Lung (tissue), 12 donors: ENCODE results near the gene KIAA1217. TPM values are rescaled to one million over a fixed set of nuclear protein-coding genes. Genes with fewer than 3 reads are reported as not detected.

Experiments
- ATAC-seq: fragments of 200-7000 bp; cut with Tn5 transposase; one replicate; pipeline ENCODE4 v1.9.1; 2020; ENCODE audit warnings: moderate number of reproducible peaks; ENCODE audit not compliant: insufficient read depth, low FRiP score
- DNase-seq, 3 donors: peaks; one replicate each; pipeline ENCODE4 v3.0.0-alpha.2; 2013 to 2017
- H3K27ac ChIP-seq, 2 donors: one replicate each; pipeline ENCODE4 v1.5.1; 2013; ENCODE audit warnings: mild to moderate bottlenecking in 2 of 2, moderate library complexity in 2 of 2, control low read depth in 1 of 2, inconsistent platforms in 1 of 2, low read depth in 1 of 2, low read length in 1 of 2
- H3K27me3 ChIP-seq, 3 donors: one replicate each; pipeline ENCODE4 v1.5.1; 2013; ENCODE audit warnings: low read length in 2 of 3; ENCODE audit not compliant: control insufficient read depth in 3 of 3, insufficient read depth in 3 of 3
- H3K36me3 ChIP-seq, 4 donors: one replicate each; pipeline ENCODE4 v1.5.1; 2013; ENCODE audit warnings: low read length in 4 of 4, mild to moderate bottlenecking in 1 of 4, moderate library complexity in 1 of 4; ENCODE audit not compliant: control insufficient read depth in 4 of 4, insufficient read depth in 4 of 4
- H3K4me1 ChIP-seq, 5 donors: one replicate each; pipeline ENCODE4 v1.5.1; 2013; ENCODE audit warnings: low read length in 5 of 5, mild to moderate bottlenecking in 2 of 5, moderate library complexity in 1 of 5; ENCODE audit not compliant: control insufficient read depth in 5 of 5, insufficient read depth in 5 of 5
- H3K4me3 ChIP-seq: one replicate; pipeline ENCODE4 v1.5.1; 2013; ENCODE audit warnings: mild to moderate bottlenecking, control low read depth, moderate library complexity
- H3K9ac ChIP-seq, 2 donors: one replicate each; pipeline ENCODE4 v1.5.1; 2013; ENCODE audit warnings: low read length in 2 of 2, control low read depth in 1 of 2; ENCODE audit not compliant: insufficient read depth in 1 of 2
- H3K9me3 ChIP-seq, 4 donors: one replicate each; pipeline ENCODE4 v1.5.1; 2013; ENCODE audit warnings: low read length in 3 of 4, mild to moderate bottlenecking in 1 of 4, moderate library complexity in 1 of 4; ENCODE audit not compliant: control insufficient read depth in 4 of 4, insufficient read depth in 3 of 4
- WGBS, 2 donors: extraction: QIAGEN DNeasy Blood & Tissue Kit; methylation state at CpG; one replicate each; pipeline ENCODE4 v1.1.7; 2013; 5-methylcytosine and 5-hydroxymethylcytosine counted together
- polyA plus RNA-seq, 2 donors: library from polyadenylated mRNA; stranded (reverse); fragments of 200-250 nt; gene quantifications; one replicate each; pipeline ENCODE4 v1.2.1, GENCODE V29; 2013
- total RNA-seq, 2 donors: library from RNA; depleted of rRNA in 1 of 2; stranded (reverse); fragments of >200 nt in 1 of 2; gene quantifications; one replicate each; pipeline ENCODE4 v1.2.1, GENCODE V29; 2014 to 2021
- TF ChIP-seq, protein P1 (sequence below): IDR thresholded peaks from 2 replicates; pipeline ENCODE4 v1.5.1; 2012; ENCODE audit warnings: mild to moderate bottlenecking; ENCODE audit errors: control extremely low read depth, extremely low read depth
- donor health status: control.
- donor health status: control.
- donor health status: Bipolar disorder and iron deficiency.
- donor health status: healthy.
- donor health status: DM: yes; HTN: yes; CAD: no.

The KIAA1217 gene
- total and polyA plus RNA-seq, 4 donors, result 5.5 to 58.6 (median 24.1) TPM

DNA sequence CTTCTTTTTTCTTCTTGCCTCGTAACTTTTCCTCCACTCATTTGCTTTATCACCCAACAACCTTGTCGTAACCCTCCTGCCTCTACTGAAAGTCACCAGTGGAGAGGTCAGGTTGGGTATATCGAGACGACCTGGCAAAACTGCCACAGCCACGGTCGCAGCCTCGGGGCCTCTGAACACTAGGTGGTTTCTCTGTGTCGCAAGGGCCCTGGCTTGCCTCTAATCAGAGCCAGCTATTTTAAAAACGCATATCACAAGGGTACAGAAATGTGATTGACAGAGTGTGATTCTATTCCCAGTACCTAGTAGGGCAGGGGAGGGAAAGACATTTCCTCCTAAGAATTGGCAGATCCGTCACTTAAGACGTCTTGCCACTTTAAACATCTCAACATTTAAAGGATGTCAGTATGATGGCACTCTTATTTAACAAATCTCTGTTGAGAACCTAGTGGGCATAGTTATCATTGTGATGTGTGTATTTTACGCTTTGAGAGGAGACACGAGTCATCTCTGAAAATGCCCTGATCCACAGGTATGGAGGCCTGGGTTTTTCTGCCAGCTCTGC, 317.2 kb downstream of the KIAA1217 start:
- H3K27me3 ChIP-seq, result no peaks in the 10 kb centered on the region
- TF ChIP-seq, protein P1, sequence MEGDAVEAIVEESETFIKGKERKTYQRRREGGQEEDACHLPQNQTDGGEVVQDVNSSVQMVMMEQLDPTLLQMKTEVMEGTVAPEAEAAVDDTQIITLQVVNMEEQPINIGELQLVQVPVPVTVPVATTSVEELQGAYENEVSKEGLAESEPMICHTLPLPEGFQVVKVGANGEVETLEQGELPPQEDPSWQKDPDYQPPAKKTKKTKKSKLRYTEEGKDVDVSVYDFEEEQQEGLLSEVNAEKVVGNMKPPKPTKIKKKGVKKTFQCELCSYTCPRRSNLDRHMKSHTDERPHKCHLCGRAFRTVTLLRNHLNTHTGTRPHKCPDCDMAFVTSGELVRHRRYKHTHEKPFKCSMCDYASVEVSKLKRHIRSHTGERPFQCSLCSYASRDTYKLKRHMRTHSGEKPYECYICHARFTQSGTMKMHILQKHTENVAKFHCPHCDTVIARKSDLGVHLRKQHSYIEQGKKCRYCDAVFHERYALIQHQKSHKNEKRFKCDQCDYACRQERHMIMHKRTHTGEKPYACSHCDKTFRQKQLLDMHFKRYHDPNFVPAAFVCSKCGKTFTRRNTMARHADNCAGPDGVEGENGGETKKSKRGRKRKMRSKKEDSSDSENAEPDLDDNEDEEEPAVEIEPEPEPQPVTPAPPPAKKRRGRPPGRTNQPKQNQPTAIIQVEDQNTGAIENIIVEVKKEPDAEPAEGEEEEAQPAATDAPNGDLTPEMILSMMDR, result no peak
- 91 to 92% methylated on average over 13 of the region's 13 CpGs for WGBS, 2 donors
- peak overlapping the region in 1 of 2 donors; percentile 41 for H3K27ac ChIP-seq
- no peak for ATAC-seq
- no peaks in the 10 kb centered on the region for H3K9me3 ChIP-seq
- H3K9ac ChIP-seq, result no peak overlapping the region
- no peaks in the 10 kb centered on the region for H3K4me1 ChIP-seq
- H3K36me3 ChIP-seq, result peaks cover 15 to 58% (median 27%) of the 10 kb centered on the region in 4 donors
- H3K4me3 ChIP-seq, result no peak overlapping the region
- DNase-seq, result no peak

GRCh38 chr10:24528946-24529345, 320.0 kb downstream of the KIAA1217 start:
- H3K4me3 ChIP-seq, result no peak overlapping the region
- TF ChIP-seq, protein P1, result no peak
- H3K4me1 ChIP-seq, result no peaks in the 10 kb centered on the region
- H3K36me3 ChIP-seq, result peaks cover 20 to 66% (median 32%) of the 10 kb centered on the region in 4 donors
- no peak for DNase-seq
- ATAC-seq, result no peak
- no peak overlapping the region for H3K27ac ChIP-seq
- 92 to 95% methylated on average over 6 of the region's 6 CpGs for WGBS, 2 donors
- no peaks in the 10 kb centered on the region for H3K27me3 ChIP-seq
- H3K9ac ChIP-seq, result no peak overlapping the region
- no peaks in the 10 kb centered on the region for H3K9me3 ChIP-seq

DNA sequence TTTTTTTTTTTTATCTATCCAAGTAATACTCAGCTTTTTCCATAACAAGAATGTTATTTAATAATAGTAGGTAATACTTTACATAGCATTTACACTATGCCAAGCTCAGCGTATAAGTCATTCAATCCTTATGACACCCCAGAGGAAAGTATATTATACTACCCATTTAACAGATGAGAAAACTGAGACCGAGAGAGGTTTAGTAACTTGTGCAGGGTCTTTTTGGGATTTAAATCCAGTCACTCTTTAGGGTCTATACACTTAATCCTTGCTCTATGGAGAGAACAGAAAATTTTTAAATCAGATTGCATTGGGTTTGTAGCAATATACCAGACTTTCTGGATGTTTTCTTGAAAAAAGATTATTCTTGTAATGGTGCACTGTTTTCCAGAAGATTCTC, 322.5 kb downstream of the KIAA1217 start:
- no peak for DNase-seq

More for the DNA sequence above, 322.5 kb downstream of the KIAA1217 start:
- ATAC-seq, result no peak
- Histone ChIP-seq H3K36me3 (peaks cover 17 to 64% (median 31%) of the 10 kb centered on the region in 4 donors), H3K9ac (no peak overlapping the region), H3K4me1 (no peaks in the 10 kb centered on the region), H3K4me3 (no peak overlapping the region), H3K9me3 (no peaks in the 10 kb centered on the region), H3K27ac (no peak overlapping the region), H3K27me3 (no peaks in the 10 kb centered on the region)
- TF ChIP-seq, protein P1, result no peak
- WGBS, 2 donors, result 88 to 94% methylated on average over 2 of the region's 2 CpGs
